Heart left ventricle (tissue), 16 donors: ENCODE results near the gene ZC3H12C. TPM values are rescaled to one million over a fixed set of nuclear protein-coding genes. Genes with fewer than 3 reads are reported as not detected.

Experiments used
- ATAC-seq, 4 donors: fragments of 200-7000 bp; cut with Tn5 transposase; one replicate each; pipeline ENCODE4 v1.9.1; 2020 to 2022; ENCODE audit warnings: moderate library complexity in 4 of 4, mild to moderate bottlenecking in 3 of 4, moderate number of reproducible peaks in 1 of 4
- DNase-seq, 5 donors: peaks; one replicate each; pipeline ENCODE4 v3.0.0-alpha.2; 2020
- H3K27ac ChIP-seq, 12 donors: fragments of 200-600 bp; sonication (generic) in 4 of 12; one replicate each; pipeline versions ENCODE4 v1.5.0 to v1.8.0; 2016 to 2022; ENCODE audit warnings: mild to moderate bottlenecking in 2 of 12
- H3K27me3 ChIP-seq, 9 donors: fragments of 200-600 bp; sonication (generic) in 2 of 9; one replicate each; pipeline versions ENCODE4 v1.5.1 to v1.8.0; 2016 to 2022; ENCODE audit warnings: mild to moderate bottlenecking in 3 of 9
- H3K36me3 ChIP-seq, 9 donors: fragments of 200-600 bp; sonication (generic) in 2 of 9; one replicate each; pipeline versions ENCODE4 v1.5.0 to v1.8.0; 2018 to 2022; ENCODE audit warnings: mild to moderate bottlenecking in 2 of 9
- H3K4me1 ChIP-seq, 12 donors: fragments of 200-600 bp; sonication (generic) in 4 of 12; one replicate each; pipeline versions ENCODE4 v1.5.0 to v1.8.0; 2016 to 2022; ENCODE audit warnings: mild to moderate bottlenecking in 3 of 12
- H3K4me3 ChIP-seq, 12 donors: fragments of 200-600 bp; sonication (generic) in 4 of 12; one replicate each; pipeline versions ENCODE4 v1.5.0 to v1.8.0; 2017 to 2022; ENCODE audit warnings: mild to moderate bottlenecking in 9 of 12, moderate library complexity in 4 of 12
- H3K9me3 ChIP-seq, 12 donors: fragments of 200-600 bp; sonication (generic) in 4 of 12; one replicate each; pipeline versions ENCODE4 v1.5.0 to v1.8.0; 2016 to 2022; ENCODE audit warnings: mild to moderate bottlenecking in 1 of 12
- POLR2A ChIP-seq, 2 donors: fragments of 450-650 bp; IDR thresholded peaks; one replicate each; pipeline ENCODE4 v1.6.1; 2017; ENCODE audit warnings: antibody characterized with exemption in 2 of 2, mild to moderate bottlenecking in 2 of 2, moderate library complexity in 2 of 2
- WGBS, 4 donors: extraction: QIAGEN DNeasy Blood & Tissue Kit in 2 of 4; methylation state at CpG; one replicate each; pipeline versions ENCODE4 v1.1.5 to v1.1.7; 2013 to 2018; 5-methylcytosine and 5-hydroxymethylcytosine counted together
- intact Hi-C, 10 donors: fragments of 100-400 bp; cut with DNase I; formaldehyde crosslinking; loops; one replicate each; pipeline versions ENCODE4 v1.11.1 to v1.14.2; 2022
- polyA plus RNA-seq, 2 donors: library from polyadenylated mRNA; stranded (reverse); fragments of 200-250 nt; gene quantifications; one replicate each; pipeline ENCODE4 v1.2.3, GENCODE V29; 2013
- total RNA-seq, 9 donors: library from RNA; depleted of rRNA in 2 of 9; stranded (reverse); fragments of >200 nt in 2 of 9; fragmentation: NEBNext Ultra II Directional in 3 of 9; extraction: Animal tissue kit (Norgen Biotek cat#: 25700) in 3 of 9; gene quantifications; one replicate each; pipeline versions ENCODE4 v1.1.0 to v1.2.4, GENCODE V29; 2016 to 2023
- TF ChIP-seq, protein P1 (sequence below), 12 donors: fragments of 200-600 bp; sonication (generic) in 4 of 12; IDR thresholded peaks; one replicate each; pipeline versions ENCODE4 v1.5.0 to v1.8.0; 2018 to 2022; ENCODE audit warnings: antibody characterized with exemption in 12 of 12, mild to moderate bottlenecking in 5 of 12
- donor health status: ischemic (EF 13 %, LVEDD 7.1; RV severe dilation, severe dysfunction).
- donor health status: healthy with polysubstance abuse.
- donor health status: DM: no; HTN: yes; CAD: no.
- donor health status: DM: no; HTN: no; CAD: no.
- donor health status: ischemic (EF 25% LVEDD 6.9; RV normal size, moderate dysfunction).
- donor health status: ischemic (EF 25% LVEDD 5.7; RV mildly dilated, moderate dysfunction).
- donor health status: healthy.
- donor health status: DM: yes; HTN: yes; CAD: no.
- donor health status: ischemic (EF 35%, LVEDD 5.7; RV mildly dilated, moderate dysfunction).
- donor health status: nonischemic (EF 11% LVEDD 7.7; RV severe dilation, severe dysfunction).
- donor health status: DM: yes; HTN: yes; CAD: no.
- donor health status: PGD.
- donor health status: ischemic (EF 29% LVEDD 5.4; RV normal size, mild dysfunction).
- donor health status: nonischemic (EF 23%, LVEDD 6.1; RV moderate dilation, normal function).

ZC3H12C gene
- total and polyA plus RNA-seq, 11 donors: 2.1 to 24.3 (median 17.3) TPM

DNA sequence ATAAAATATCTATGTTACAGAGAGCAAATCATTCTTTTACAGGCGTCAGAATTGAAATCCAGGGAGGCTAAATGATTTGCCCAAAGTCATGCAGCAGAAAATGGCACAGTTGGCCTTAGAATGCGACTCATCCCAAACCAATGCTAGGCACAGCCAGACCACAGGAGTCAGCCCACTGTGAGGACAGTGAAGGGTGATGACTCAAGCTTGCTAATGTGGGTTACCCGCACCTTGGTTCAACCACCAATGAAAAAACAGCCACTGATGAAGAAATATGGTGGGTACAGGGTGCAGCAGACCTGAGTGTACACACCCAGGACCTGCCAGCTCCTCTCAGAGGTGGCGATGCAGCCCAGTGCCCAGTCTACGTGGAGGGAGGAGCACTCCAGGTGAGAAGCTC lies 89.7 kb downstream of the ZC3H12C start:
- ATAC-seq: no peak
- no peaks in the 10 kb centered on the region for H3K9me3 ChIP-seq

DNA sequence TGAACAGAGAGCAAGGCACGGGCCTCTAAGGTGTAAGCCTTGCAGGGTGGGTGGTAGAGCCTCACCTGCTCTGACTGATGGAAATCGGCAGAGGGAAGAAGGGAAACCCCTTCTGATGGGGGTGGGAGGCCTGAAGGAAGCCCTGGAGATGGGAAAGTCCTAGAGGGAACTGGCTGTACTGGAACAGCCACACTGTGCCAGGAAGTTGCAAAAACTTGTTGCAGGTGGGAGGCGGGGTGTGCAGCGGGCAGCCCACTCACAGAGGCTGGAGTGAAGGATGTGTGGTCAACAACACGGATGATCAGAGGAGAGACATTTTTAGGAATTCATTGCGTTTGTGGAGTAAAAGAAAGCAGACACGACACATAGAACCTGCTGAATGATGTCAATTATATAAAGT lies 91.3 kb downstream of the ZC3H12C start:
- no peak overlapping the region for H3K27ac ChIP-seq
- H3K4me1 ChIP-seq: no peaks in the 10 kb centered on the region
- no peaks in the 10 kb centered on the region for H3K36me3 ChIP-seq
- no peaks in the 10 kb centered on the region for H3K9me3 ChIP-seq
- no peak for TF ChIP-seq POLR2A (IDR thresholded peaks at IDR 0.05)
- TF ChIP-seq, protein P1, sequence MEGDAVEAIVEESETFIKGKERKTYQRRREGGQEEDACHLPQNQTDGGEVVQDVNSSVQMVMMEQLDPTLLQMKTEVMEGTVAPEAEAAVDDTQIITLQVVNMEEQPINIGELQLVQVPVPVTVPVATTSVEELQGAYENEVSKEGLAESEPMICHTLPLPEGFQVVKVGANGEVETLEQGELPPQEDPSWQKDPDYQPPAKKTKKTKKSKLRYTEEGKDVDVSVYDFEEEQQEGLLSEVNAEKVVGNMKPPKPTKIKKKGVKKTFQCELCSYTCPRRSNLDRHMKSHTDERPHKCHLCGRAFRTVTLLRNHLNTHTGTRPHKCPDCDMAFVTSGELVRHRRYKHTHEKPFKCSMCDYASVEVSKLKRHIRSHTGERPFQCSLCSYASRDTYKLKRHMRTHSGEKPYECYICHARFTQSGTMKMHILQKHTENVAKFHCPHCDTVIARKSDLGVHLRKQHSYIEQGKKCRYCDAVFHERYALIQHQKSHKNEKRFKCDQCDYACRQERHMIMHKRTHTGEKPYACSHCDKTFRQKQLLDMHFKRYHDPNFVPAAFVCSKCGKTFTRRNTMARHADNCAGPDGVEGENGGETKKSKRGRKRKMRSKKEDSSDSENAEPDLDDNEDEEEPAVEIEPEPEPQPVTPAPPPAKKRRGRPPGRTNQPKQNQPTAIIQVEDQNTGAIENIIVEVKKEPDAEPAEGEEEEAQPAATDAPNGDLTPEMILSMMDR (IDR thresholded peaks at IDR 0.05): no peak
- intact Hi-C loops: loop anchor here in 1 of 10 donors (10.0 kb wide), 1 partner anchor 230 kb away; no protein-coding TSS in a partner anchor
- ATAC-seq: no peak
- DNase-seq: no peak
- no peak overlapping the region for H3K4me3 ChIP-seq
- no peaks in the 10 kb centered on the region for H3K27me3 ChIP-seq
- 86 to 88% (median 87%) methylated on average over 7 of the region's 7 CpGs for WGBS, 4 donors

More for the DNA sequence above, 89.7 kb downstream of the ZC3H12C start:
- Histone ChIP-seq H3K27me3 (no peaks in the 10 kb centered on the region), H3K4me3 (no peak overlapping the region), H3K27ac (no peak overlapping the region), H3K36me3 (no peaks in the 10 kb centered on the region), H3K4me1 (no peaks in the 10 kb centered on the region)
- WGBS, 4 donors: 86 to 100% (median 95%) methylated on average over 5 of the region's 5 CpGs
- TF ChIP-seq, protein P1 (IDR thresholded peaks at IDR 0.05): no peak
- no peak for TF ChIP-seq POLR2A (IDR thresholded peaks at IDR 0.05)
- DNase-seq: no peak
- intact Hi-C loops: loop anchor here in 1 of 10 donors (10.0 kb wide), 1 partner anchor 228 kb away; no protein-coding TSS in a partner anchor

DNA sequence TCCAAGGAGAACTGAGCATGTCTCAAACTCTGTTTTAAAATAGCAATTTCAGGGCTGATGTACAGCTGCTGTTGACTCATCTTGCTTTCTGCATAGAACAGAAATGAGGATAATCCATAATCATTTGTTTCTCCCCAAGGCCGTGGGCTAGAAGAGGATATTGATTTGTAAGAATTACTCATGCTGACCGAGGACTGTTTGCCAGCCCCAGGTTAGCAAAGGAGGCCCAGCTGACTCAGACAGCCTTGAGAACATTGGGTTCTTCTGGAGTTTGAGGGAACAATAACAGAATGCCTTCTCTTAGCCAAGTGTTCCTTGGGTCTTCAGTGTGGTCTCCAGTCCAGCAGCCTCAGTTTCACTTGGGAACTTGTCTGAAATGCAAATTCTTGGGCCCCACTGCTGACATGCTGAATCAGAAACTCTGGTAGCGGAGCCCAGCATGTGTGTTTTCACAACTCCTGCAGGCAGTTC lies 92.0 kb downstream of the ZC3H12C start:
- Histone ChIP-seq H3K36me3 (no peaks in the 10 kb centered on the region), H3K9me3 (no peaks in the 10 kb centered on the region), H3K4me1 (no peaks in the 10 kb centered on the region), H3K27me3 (no peaks in the 10 kb centered on the region), H3K4me3 (no peak overlapping the region), H3K27ac (no peak overlapping the region)
- ATAC-seq (no peak), DNase-seq (no peak)
- WGBS, 4 donors: 86 to 90% (median 89%) methylated on average over 3 of the region's 3 CpGs
- intact Hi-C loops: loop anchor here in 1 of 10 donors (10.0 kb wide), 1 partner anchor 230 kb away; no protein-coding TSS in a partner anchor
- no peak for TF ChIP-seq POLR2A (IDR thresholded peaks at IDR 0.05)
- TF ChIP-seq, protein P1 (IDR thresholded peaks at IDR 0.05): no peak

DNA sequence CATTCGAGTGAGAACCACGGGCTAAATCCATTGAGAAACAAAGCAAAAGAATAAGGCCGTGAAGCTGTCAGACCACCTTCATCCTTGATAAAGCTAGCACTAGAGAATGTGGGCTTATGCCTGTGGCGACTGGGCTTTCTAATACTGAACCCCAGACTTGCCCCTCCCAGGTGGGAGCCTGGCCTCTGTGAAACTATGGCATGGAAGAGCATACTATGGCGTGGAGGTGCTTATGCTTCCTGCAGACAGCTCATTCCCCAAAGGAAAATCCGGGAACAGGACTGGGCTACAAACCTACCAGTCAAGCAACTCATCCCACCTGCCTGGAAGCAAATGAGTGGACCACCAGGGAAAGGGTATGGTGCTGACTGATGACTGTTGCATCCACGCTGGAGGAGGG lies 92.4 kb downstream of the ZC3H12C start:
- no peaks in the 10 kb centered on the region for H3K36me3 ChIP-seq
- TF ChIP-seq, protein P1 (IDR thresholded peaks at IDR 0.05): no peak
- no peak for TF ChIP-seq POLR2A (IDR thresholded peaks at IDR 0.05)
- intact Hi-C loops: loop anchor here in 1 of 10 donors (10.0 kb wide), 1 partner anchor 231 kb away; no protein-coding TSS in a partner anchor
- DNase-seq (no peak), ATAC-seq (no peak)
- no peak overlapping the region for H3K4me3 ChIP-seq
- no peaks in the 10 kb centered on the region for H3K9me3 ChIP-seq
- H3K27me3 ChIP-seq: no peaks in the 10 kb centered on the region
- 82 to 96% (median 89%) methylated on average over 7 of the region's 7 CpGs for WGBS, 4 donors
- H3K4me1 ChIP-seq: no peaks in the 10 kb centered on the region
- H3K27ac ChIP-seq: no peak overlapping the region
